ENCODE results near the gene CYRIA.

DNA sequence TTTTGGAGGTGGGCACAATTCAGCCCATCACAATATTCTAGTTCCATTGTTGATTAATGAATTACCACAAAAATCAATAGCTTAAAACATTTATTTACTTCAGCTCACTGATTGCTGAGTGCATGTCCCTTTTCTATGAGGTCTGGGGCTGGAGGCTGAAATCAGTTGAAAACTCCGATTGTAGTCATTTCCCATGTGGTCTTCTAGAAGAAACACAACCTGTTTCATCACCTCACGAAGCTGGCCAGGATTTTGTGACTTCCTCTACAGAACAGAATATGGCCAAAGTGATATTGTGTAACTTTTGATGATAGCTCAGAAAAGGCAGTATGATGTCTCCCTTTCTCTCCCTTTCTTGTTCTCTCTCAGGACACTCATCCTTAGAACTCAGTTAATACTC lies 44.1 kb upstream of the CYRIA start:
- TF ChIP-seq POLR2A (IDR thresholded peaks at IDR 0.05; ENCODE audit: low read depth, low read length): no peak
- TF ChIP-seq POU2F2 (IDR thresholded peaks at IDR 0.05; ENCODE audit: low read depth, low read length): no peak
- TF ChIP-seq TAF1 (IDR thresholded peaks at IDR 0.05; ENCODE audit: low read depth, low read length): no peak
- no peak for TF ChIP-seq POLR2AphosphoS5 (IDR thresholded peaks at IDR 0.05; ENCODE audit: low read depth, low read length)
- no peak for TF ChIP-seq PAX5 (IDR thresholded peaks at IDR 0.05; ENCODE audit: insufficient read depth, low read length, severe bottlenecking)

All from GM12891 (cell line).